22Rv1 (cell line): ENCODE data around the gene RDH16.

Experiments
- CTCF ChIP-seq: fragments of 450-650 bp; IDR thresholded peaks from 2 replicates; pipeline ENCODE4 v1.5.1; 2017; ENCODE audit warnings: mild to moderate bottlenecking
- ZFX ChIP-seq: fragments of 450-650 bp; IDR thresholded peaks from 2 replicates; pipeline ENCODE4 v1.6.1; 2017; ENCODE audit warnings: antibody characterized with exemption, borderline replicate concordance

DNA sequence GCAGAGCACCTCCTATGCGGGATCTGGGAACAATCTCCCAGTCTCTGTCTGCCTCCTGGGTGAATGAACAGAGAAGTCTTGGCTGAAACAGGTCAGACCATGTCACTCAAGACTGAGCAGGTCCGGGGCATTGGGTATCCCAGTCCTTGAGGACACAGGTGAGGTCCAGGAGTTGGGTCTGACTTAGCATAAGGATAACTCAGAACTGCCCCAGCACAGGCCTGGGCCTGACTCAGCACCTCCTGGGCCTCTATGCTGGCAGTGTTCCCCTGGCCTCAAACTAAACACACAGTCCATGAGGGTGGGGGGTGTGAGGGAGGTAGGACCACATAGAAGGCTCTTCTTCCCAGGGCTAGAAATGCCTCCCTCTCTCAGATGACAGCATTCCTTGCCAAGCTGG is 21.7 kb downstream of the RDH16 start:
- TF ChIP-seq CTCF, result no peak
- TF ChIP-seq ZFX, result no peak
